ENCODE data around the gene CDH4.

The CDH4 gene

GRCh38 chr20:61726979-61727378 lies 474.9 kb downstream of the CDH4 start:
- no peak for DNase-seq

GRCh38 chr20:61727761-61728160 lies 475.7 kb downstream of the CDH4 start:
- no peak for DNase-seq

- no peak for DNase-seq
Measured at GRCh38 chr20:61728326-61728725, 476.3 kb downstream of the CDH4 start.

GRCh38 chr20:61728786-61729770 lies 477.0 kb downstream of the CDH4 start:
- DNase-seq, result no peak

- DNase-seq, result no peak
Measured at GRCh38 chr20:61730631-61731362, 478.7 kb downstream of the CDH4 start.

GRCh38 chr20:61731363-61732181 lies 479.5 kb downstream of the CDH4 start:
- no peak for DNase-seq

GRCh38 chr20:61732511-61733210 lies 480.6 kb downstream of the CDH4 start:
- no peak for DNase-seq

- no peak for DNase-seq
Measured at GRCh38 chr20:61733216-61733615, 481.2 kb downstream of the CDH4 start.

GRCh38 chr20:61733891-61734732 lies 482.1 kb downstream of the CDH4 start:
- DNase-seq, result no peak

- no peak for DNase-seq
Measured at GRCh38 chr20:61734733-61735502, 482.9 kb downstream of the CDH4 start.

- DNase-seq, result no peak
Measured at GRCh38 chr20:61735503-61735785, 483.4 kb downstream of the CDH4 start.

- DNase-seq, result no peak
Measured at GRCh38 chr20:61736001-61736635, 484.1 kb downstream of the CDH4 start.

GRCh38 chr20:61736751-61737310 lies 484.8 kb downstream of the CDH4 start:
- no peak for DNase-seq

- DNase-seq, result no peak
Measured at GRCh38 chr20:61737346-61737745, 485.3 kb downstream of the CDH4 start.

- DNase-seq, result no peak
Measured at GRCh38 chr20:61737812-61738443, 485.9 kb downstream of the CDH4 start.

- no peak for DNase-seq
Measured at GRCh38 chr20:61738601-61739069, 486.6 kb downstream of the CDH4 start.

- no peak for DNase-seq
Measured at GRCh38 chr20:61739086-61739831, 487.2 kb downstream of the CDH4 start.

GRCh38 chr20:61739832-61740118 lies 487.7 kb downstream of the CDH4 start:
- DNase-seq, result no peak

Measured in inflammatory macrophage (primary cell).